Astrocyte of the cerebellum (primary cell): Measurements from ENCODE around the gene EDA2R.

Experiments
- DNase-seq: peaks from one replicate; pipeline ENCODE4 v3.0.0-alpha.2; 2011; ENCODE audit warnings: low read depth
- H3K4me3 ChIP-seq: 2 replicates; pipeline ENCODE4 v1.5.1; 2011; ENCODE audit warnings: mild to moderate bottlenecking, low read depth, low read length, moderate library complexity
- in situ Hi-C: cut with HindIII; loops from 2 replicates; pipeline ENCODE4 v1.10.0; 2017; ENCODE audit warnings: low sequenced_read_pairs
- TF ChIP-seq, protein P1 (sequence below): IDR thresholded peaks from 2 replicates; pipeline ENCODE4 v1.5.1; 2012; ENCODE audit warnings: low read length, low read depth, moderate library complexity, mild to moderate bottlenecking; ENCODE audit errors: missing control alignments

The EDA2R gene

DNA sequence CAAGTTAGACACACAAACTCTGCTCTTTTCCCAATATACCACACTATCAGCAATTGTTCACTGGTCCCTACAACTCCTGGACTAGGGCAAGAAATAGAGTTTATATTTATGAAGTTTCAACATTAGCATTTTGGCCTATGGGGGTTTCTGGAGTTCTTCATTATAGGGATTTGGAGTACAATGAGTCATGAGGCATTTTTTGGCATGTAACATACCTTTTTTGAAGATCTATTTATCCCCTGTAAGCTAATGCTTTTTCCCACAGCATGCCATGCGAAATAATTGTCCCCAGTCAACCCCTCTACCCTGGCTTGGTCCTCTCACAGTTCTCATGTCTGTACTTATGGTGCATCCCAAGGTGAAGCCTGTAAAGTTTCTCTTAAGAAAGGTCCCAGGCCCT lies 36.7 kb upstream of the EDA2R start:
- H3K4me3 ChIP-seq, result no peak overlapping the region
- in situ Hi-C loops, result no loop called here
- DNase-seq, result no peak
- TF ChIP-seq, protein P1, sequence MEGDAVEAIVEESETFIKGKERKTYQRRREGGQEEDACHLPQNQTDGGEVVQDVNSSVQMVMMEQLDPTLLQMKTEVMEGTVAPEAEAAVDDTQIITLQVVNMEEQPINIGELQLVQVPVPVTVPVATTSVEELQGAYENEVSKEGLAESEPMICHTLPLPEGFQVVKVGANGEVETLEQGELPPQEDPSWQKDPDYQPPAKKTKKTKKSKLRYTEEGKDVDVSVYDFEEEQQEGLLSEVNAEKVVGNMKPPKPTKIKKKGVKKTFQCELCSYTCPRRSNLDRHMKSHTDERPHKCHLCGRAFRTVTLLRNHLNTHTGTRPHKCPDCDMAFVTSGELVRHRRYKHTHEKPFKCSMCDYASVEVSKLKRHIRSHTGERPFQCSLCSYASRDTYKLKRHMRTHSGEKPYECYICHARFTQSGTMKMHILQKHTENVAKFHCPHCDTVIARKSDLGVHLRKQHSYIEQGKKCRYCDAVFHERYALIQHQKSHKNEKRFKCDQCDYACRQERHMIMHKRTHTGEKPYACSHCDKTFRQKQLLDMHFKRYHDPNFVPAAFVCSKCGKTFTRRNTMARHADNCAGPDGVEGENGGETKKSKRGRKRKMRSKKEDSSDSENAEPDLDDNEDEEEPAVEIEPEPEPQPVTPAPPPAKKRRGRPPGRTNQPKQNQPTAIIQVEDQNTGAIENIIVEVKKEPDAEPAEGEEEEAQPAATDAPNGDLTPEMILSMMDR, result no peak

DNA sequence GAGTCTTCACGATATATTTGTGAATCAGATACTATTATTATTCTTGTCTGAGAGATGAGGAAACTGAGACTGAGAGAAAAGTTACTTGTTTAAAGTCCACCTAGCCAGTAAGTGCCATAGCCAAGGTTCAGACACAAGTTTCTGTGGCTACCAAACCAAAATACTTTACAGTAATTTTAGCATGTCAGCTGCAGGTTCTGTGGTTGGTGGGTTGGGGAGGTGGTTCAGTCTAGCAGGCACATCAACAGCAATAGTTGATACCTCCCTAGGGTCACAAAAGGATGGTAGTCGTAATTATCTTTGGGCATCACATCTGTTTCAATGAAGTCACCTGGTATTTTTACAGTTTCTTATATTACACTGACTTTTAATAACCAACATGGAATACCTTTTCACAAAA lies 35.6 kb upstream of the EDA2R start:
- in situ Hi-C loops, result no loop called here

DNA sequence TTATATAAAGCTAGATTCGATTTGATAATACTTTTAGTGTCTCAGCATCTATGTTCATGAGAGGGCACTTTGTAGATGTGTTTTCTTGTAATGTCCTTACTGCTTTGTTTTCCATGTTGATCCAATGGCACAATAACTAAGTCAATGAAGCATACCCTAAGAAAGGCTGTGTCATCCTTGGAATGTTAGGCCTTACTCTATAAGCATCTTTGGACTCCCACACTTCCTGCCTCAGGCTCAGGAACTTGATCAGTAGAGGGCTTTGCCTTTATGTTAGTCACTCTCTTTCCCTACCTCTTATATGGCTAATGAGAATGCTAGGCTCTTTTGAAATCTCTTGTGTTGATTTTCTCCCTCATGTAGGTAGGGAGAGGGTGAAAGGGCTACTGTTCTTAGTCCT lies 33.2 kb upstream of the EDA2R start:
- TF ChIP-seq, protein P1, result no peak
- no peak for DNase-seq
- in situ Hi-C loops, result no loop called here
- H3K4me3 ChIP-seq, result no peak overlapping the region

More for the DNA sequence above, 35.6 kb upstream of the EDA2R start:
- H3K4me3 ChIP-seq, result no peak overlapping the region
- TF ChIP-seq, protein P1, result no peak
- DNase-seq, result no peak

DNA sequence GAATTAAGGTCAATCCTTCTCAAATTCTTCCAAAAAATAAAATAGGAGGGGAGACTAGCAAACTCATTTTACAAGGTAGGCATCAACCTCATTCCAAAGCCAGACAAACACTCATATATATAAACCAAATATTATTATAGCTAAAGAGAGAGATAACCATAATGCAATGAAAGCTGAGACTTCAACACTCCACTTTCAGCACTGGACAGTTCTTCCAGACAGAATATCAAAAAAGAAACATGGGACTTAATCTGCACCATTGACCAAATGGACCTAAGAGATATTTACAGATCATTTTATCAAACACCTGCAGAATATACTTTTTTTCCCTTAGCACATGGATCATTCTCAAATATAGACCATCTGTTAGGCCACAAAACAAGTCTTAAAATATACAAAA lies 15.5 kb upstream of the EDA2R start:
- in situ Hi-C loops, result no loop called here
- DNase-seq, result no peak
- TF ChIP-seq, protein P1, result no peak
- no peak overlapping the region for H3K4me3 ChIP-seq

DNA sequence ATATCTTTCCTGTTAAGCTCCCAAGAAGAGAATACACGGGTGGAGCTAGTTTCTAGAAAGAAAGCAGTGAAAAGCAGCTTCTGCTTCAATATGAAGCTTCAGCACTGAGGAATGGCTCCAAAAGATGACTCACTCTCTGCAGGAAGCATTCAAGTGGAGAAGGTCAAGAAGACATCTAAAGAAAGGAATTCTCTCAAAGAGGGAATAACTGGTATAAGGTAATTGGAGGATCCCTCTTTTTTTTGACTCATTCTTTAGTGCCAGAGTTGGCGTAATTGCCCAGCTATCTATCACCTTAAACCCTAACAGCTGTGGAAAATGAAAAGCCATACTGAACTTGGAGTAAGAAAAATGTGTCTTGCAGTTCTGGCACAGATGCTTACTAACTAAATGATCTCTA lies 3.5 kb downstream of the EDA2R start:
- TF ChIP-seq, protein P1, result no peak

DNA sequence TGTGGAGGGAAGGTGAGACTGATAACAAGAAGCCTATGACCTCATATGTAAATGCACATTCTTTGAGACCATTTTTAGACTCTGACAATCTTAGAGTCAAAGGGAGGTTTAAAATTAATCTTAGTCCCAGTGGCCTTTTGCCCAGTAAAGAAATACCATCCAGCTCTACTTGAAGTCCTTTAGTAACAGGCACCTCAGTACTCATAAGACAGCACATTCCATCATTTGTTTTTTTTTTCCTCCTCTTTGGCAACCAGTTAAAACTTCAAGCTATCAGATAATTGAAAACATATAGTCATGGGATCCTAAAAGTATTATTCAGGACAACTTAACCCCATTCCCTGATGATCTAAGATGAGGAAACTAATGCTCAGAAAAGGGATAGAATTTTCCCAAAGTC lies 4.6 kb downstream of the EDA2R start:
- H3K4me3 ChIP-seq, result no peak overlapping the region

More for the DNA sequence above, 3.5 kb downstream of the EDA2R start:
- no peak overlapping the region for H3K4me3 ChIP-seq
- in situ Hi-C loops, result no loop called here
- DNase-seq, result peak; percentile 69

More for the DNA sequence above, 4.6 kb downstream of the EDA2R start:
- TF ChIP-seq, protein P1, result no peak
- in situ Hi-C loops, result no loop called here
- no peak for DNase-seq
